Large intestine (tissue), 3 donors: ENCODE measurements around the gene NUP98. TPM values are rescaled to one million over a fixed set of nuclear protein-coding genes. Genes with fewer than 3 reads are reported as not detected.

Source experiments
- DNase-seq, 2 donors: peaks; one replicate each; pipeline versions ENCODE4 v3.0.0 to v3.0.0-alpha.2; 2013
- H3K27ac ChIP-seq: one replicate; pipeline ENCODE4 v1.5.1; 2013; ENCODE audit warnings: low read length
- H3K27me3 ChIP-seq: 2 replicates; pipeline ENCODE4 v1.6.1; 2013; ENCODE audit warnings: low read length; ENCODE audit not compliant: control insufficient read depth, insufficient read depth
- H3K36me3 ChIP-seq: 2 replicates; pipeline ENCODE4 v1.6.1; 2013; ENCODE audit warnings: low read length; ENCODE audit not compliant: control insufficient read depth, insufficient read depth
- H3K4me1 ChIP-seq: one replicate; pipeline ENCODE4 v1.6.1; 2013; ENCODE audit warnings: low read length; ENCODE audit not compliant: control insufficient read depth, insufficient read depth
- H3K4me3 ChIP-seq: one replicate; pipeline ENCODE4 v1.5.1; 2013; ENCODE audit warnings: low read length
- H3K9me3 ChIP-seq: one replicate; pipeline ENCODE4 v1.6.1; 2013; ENCODE audit warnings: mild to moderate bottlenecking, low read depth, low read length, moderate library complexity; ENCODE audit not compliant: control insufficient read depth
- WGBS: methylation state at CpG from one replicate; pipeline ENCODE4 v1.1.5; 2013; ENCODE audit warnings: low lambda C conversion rate; ENCODE audit not compliant: insufficient coverage; 5-methylcytosine and 5-hydroxymethylcytosine counted together
- polyA plus RNA-seq: library from polyadenylated mRNA; unstranded; fragments of 120-200 nt; gene quantifications from one replicate; pipeline ENCODE4 v1.2.1, GENCODE V29; 2013

The NUP98 gene
- polyA plus RNA-seq, 1 donor: 54.8 TPM

- H3K9me3 ChIP-seq: no peaks in the 10 kb centered on the region
- peaks cover 96% of the 10 kb centered on the region for H3K36me3 ChIP-seq
- no CpG with 5 or more reads among the region's 3 CpGs for WGBS
- H3K27ac ChIP-seq: no peak overlapping the region
- H3K4me1 ChIP-seq: no peaks in the 10 kb centered on the region
- no peaks in the 10 kb centered on the region for H3K27me3 ChIP-seq
- no peak overlapping the region for H3K4me3 ChIP-seq
- no peak for DNase-seq
Observed at GRCh38 chr11:3679077-3679476, 118.3 kb downstream of the NUP98 start.

- Histone ChIP-seq H3K4me1 (no peaks in the 10 kb centered on the region), H3K4me3 (no peak overlapping the region), H3K27ac (no peak overlapping the region), H3K36me3 (peaks cover 91% of the 10 kb centered on the region), H3K27me3 (no peaks in the 10 kb centered on the region), H3K9me3 (no peaks in the 10 kb centered on the region)
- 100% methylated on average over 3 of the region's 11 CpGs for WGBS
- no peak for DNase-seq
Observed at GRCh38 chr11:3675971-3676370, 121.4 kb downstream of the NUP98 start.

DNA sequence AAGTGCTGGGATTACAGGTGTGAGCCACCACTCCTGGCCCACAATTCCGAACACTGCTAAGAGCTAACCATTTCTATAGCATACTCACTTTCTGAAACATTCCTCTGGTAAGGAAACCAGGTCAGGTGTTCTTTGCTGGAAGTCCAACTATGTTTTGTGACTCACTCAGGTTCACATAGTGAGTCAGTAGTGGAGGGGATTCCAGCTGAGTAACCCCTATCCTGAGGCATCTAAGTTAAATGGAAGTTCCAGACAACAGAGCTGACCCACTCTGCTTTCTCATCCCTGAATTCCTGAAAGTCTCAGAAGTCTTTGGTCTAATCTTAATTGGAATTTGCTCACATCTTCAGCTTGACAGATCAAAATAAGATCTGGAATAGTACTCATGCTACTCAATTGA is 123.2 kb downstream of the NUP98 start:
- H3K9me3 ChIP-seq: no peaks in the 10 kb centered on the region
- WGBS: no CpG with 5 or more reads among the region's 1 CpG
- H3K4me3 ChIP-seq: no peak overlapping the region
- H3K36me3 ChIP-seq: peaks cover 90% of the 10 kb centered on the region
- no peak overlapping the region for H3K27ac ChIP-seq
- no peak for DNase-seq
- H3K27me3 ChIP-seq: no peaks in the 10 kb centered on the region
- no peaks in the 10 kb centered on the region for H3K4me1 ChIP-seq

DNA sequence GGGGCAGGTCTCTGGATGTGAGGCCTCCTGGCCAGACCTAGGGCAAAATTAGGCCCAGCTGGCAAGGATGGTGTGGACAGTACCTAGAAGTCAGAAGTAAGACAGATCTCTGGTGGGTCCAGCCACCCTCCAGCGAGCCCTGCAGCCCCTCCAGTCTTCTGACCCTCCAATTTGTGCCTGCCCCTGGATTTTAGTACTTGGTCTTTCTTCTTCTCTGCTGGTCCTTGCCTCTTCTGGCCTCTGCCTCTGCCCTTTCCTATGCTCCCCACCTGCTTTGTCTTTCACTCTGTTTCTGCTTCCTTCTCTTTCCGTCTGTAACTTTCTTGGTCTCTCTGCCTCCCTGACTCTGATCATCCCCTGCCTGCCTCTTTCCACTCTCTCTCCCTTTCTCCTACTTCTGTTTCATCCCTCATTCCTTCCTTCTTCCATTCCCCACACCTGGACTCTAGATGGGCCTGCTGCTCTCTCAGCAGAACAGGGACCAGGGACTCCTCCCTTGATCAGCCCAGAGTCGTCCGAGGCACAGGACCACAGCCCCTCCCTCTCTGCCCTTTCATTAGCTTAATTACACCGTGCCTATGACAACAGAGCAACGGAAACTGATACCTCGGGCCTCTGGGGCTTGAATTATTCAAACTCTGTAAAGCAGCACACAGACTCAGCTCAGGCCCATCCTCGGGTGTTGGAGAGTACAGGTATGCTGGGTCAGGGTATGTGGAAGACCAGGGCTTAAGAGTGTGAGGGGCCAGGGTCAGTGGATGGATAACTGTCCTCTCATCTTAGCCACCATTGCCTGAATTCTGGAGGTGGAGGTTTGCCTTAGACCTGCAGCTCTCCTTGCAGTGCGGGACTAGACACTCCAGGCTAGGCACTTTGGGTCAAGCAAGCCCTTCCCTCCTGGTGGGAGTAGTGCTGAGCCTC is 125.8 kb downstream of the NUP98 start, which contains the start of gene CHRNA10:
Gene CHRNA10, minus strand, starts transcription at position 51 of the 921 bp plus-strand sequence. CDS start 72 bp downstream, outside the sequence.
- no peaks in the 10 kb centered on the region for H3K27me3 ChIP-seq
- H3K27ac ChIP-seq: no peak within 1 kb of the TSS
- peaks cover 78% of the 10 kb centered on the region for H3K36me3 ChIP-seq
- H3K4me3 ChIP-seq: no peak within 1 kb of the TSS
- H3K9me3 ChIP-seq: no peaks in the 10 kb centered on the region
- WGBS: 73% methylated on average over 3 of the region's 9 CpGs
- DNase-seq: no peak
- H3K4me1 ChIP-seq: no peaks in the 10 kb centered on the region

DNA sequence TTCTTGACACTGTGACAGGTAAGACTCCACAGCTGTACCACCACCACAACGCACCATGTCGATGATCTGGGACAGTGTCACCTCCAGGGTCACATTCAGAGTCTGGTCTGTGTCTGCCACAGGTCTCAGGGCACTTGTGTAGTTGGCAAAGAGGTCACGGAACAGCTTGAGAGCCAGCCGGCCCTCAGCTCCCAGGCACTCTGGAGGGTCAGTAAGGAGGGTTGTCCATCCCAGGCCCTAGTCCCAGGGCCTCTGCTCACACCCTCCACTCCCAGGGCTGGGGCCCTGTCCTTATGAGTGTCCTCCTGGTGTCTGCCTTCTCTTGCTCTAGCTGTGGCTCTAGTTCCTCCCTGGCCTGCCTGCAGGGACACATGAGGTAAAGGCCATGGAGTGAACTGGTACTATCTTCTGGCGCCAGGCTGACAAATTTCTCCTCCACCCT is 127.6 kb downstream of the NUP98 start:
- Histone ChIP-seq H3K4me3 (no peak overlapping the region), H3K27ac (no peak overlapping the region), H3K27me3 (no peaks in the 10 kb centered on the region), H3K9me3 (no peaks in the 10 kb centered on the region), H3K36me3 (peaks cover 75% of the 10 kb centered on the region), H3K4me1 (no peaks in the 10 kb centered on the region)
- no peak for DNase-seq
- WGBS: no CpG with 5 or more reads among the region's 5 CpGs

DNA sequence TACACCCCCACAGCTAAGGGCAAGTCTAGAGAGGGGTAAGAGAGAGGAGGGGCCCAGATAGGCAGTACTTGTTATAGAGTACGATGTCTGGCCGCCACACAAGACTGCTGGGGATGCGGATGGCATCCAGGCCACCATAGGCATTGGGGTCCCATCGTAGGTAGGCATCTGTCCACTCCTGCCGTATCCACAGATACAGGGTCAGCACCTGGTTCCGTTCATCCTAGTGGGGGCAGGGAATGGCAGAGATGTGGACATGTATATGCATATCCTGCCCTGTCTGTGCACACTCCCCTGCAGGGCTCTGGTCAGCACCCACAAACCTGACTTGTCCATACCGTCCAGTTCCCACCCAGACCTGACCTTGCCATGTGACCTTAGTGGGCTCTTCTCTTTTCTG is 128.2 kb downstream of the NUP98 start:
- Histone ChIP-seq H3K27me3 (no peaks in the 10 kb centered on the region), H3K4me1 (no peaks in the 10 kb centered on the region), H3K9me3 (no peaks in the 10 kb centered on the region), H3K27ac (no peak overlapping the region), H3K4me3 (no peak overlapping the region), H3K36me3 (peaks cover 73% of the 10 kb centered on the region)
- DNase-seq: no peak
- WGBS: no CpG with 5 or more reads among the region's 7 CpGs

- Histone ChIP-seq H3K9me3 (no peaks in the 10 kb centered on the region), H3K27me3 (no peaks in the 10 kb centered on the region), H3K4me3 (no peak overlapping the region), H3K4me1 (no peaks in the 10 kb centered on the region), H3K27ac (no peak overlapping the region), H3K36me3 (peaks cover 62% of the 10 kb centered on the region)
- WGBS: no CpG with 5 or more reads among the region's 89 CpGs
- DNase-seq: no peak
Observed at GRCh38 chr11:3667149-3668035, 130.0 kb downstream of the NUP98 start.

DNA sequence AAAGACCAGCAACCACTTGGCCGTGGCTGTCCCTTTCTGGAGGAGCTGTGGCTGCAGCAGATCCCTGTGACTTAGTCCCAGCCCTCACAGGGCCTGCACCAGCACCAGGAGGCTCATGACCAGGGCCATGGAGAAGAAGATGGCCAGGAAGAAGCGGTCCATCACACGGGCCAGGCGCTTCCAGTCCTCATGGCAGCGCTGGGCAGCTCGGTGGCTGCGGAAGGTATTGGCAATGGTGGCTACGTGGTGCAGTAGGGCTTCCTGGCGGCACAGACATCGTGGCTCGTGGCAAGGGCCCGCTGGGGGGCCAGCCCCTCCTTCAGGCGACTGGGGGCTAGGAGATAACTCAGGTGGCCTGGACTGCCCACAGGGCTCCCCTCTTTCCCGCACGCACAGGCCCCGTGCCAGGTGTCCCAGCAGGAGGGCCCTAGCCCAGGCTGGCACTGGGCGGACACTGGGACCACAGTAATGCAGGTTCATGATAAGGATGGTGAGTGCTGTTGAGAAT is 131.3 kb downstream of the NUP98 start:
- no peak for DNase-seq
- Histone ChIP-seq H3K4me3 (no peak overlapping the region), H3K36me3 (peaks cover 50% of the 10 kb centered on the region), H3K27me3 (no peaks in the 10 kb centered on the region), H3K27ac (no peak overlapping the region), H3K9me3 (no peaks in the 10 kb centered on the region), H3K4me1 (no peaks in the 10 kb centered on the region)
- no CpG with 5 or more reads among the region's 17 CpGs for WGBS

DNA sequence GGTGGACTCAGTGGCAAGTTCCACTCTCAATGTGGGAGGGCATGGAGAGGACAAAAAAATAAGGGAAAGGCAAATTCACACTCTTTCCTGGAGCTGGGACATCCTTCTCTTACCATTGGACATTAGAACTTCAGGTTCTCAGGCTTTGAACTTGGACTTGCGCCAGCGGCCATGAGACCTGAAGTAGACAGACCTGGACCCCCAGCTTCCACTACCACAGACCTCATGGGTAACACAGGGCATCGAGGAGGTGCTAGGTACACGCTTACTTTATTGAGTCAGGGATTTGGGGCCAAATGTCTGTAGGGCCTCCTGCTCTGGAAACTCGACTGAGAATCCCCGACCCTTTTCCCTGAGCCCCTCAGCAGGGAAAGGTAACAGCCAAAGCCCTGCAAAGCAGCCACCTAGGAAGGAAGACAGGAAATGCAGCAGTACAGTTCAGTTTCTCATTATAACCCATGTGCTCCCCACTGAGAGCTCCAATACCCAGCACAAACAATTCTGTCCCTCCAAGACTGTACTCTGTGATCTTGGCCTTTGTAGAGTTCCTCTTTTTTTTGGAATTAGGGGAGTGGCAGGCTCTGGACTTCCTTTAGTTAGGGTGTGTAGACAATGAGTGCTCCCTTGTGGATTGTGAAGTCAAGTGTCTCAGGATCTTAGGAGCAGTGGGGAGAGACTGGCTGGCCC is 131.9 kb downstream of the NUP98 start:
- H3K36me3 ChIP-seq: peaks cover 47% of the 10 kb centered on the region
- no CpG with 5 or more reads among the region's 6 CpGs for WGBS
- no peak for DNase-seq
- no peak overlapping the region for H3K27ac ChIP-seq
- H3K9me3 ChIP-seq: no peaks in the 10 kb centered on the region
- H3K27me3 ChIP-seq: no peaks in the 10 kb centered on the region
- no peaks in the 10 kb centered on the region for H3K4me1 ChIP-seq
- no peak overlapping the region for H3K4me3 ChIP-seq
